Activated CD4-positive, alpha-beta T cell treated with anti-CD3 and anti-CD28 coated beads, Interleukin-2, amount 50 U/mL, for 1 hour (primary cell): ENCODE data around the gene CD81.

Experiments used
- DNase-seq: peaks from one replicate; pipeline ENCODE4 v3.0.0-alpha.2; 2020

Gene CD81

DNA sequence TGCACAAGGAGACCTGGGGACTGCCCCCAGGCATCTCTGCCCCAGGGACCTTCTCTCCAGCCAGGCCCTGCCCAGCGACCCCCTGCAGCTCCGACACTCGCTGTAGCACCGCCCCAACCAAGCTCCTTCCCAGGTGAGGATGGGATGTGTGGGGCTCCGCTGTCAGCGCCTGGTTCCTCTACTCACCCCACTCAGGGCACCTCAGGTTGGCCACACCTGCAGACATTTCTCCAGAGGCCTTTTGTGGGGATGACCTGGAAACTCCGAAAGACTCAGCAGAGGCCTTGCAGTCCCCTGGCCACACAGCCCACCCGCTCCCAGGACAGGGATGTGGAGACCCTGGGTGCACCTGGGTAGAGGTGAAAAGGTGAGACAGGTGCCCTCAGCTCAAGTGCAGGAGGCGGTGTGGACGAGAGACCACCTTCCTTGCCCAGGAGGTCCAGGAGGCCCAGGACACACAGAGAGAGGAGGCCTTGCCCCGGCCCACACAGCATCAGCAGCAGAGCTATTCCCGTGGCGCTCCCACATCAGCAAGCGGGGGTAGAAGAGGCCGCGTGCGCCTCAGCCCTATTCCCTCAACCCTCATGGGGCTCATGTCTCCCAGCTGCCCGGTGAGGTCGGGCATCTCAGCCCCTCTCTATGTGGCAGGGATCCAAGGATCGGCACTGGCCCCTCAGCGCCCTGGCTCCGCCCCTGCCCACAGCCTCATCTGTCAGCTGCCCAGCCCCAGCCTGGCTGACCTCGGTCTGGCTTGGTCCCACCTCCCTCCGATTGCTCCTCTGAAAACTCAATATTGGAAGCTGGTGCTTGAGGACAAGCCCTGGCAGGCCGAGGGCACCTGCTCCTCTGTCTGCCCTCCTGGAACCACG is 46.3 kb downstream of the CD81 start:
- no peak for DNase-seq

DNA sequence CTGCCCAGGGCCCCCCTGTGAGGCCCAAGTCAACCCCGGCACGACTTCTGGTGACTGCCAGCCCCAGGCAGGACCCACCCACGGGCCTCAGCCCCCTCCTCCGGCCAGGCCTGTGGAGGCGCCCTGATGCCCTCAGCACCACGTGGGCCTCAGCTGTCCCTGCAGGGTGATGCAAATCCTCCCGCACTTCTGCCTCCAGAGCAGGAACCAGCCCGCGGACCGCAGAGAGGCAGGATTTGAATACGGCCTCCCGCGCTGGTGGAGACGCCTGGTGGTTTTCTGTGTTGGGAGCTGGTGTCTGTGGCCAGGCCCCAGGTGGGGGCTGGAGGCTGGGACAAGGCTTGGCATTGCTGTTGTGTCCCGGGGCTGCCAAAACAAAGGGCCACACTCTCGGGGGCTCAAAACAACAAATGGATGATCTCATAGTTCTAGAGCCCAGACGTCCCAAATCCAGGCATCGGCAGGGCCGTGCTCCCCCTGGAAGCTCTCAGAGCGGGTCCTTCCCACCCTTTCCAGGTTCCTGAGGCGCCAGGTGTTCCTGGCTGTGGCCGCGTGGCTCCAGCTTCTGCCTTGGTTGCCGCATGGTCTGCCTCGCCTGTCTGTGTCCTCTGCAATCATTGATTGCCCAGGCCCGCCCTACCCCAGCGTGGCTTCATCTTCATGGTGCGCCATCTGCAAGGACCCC is 47.8 kb downstream of the CD81 start:
- no peak for DNase-seq

DNA sequence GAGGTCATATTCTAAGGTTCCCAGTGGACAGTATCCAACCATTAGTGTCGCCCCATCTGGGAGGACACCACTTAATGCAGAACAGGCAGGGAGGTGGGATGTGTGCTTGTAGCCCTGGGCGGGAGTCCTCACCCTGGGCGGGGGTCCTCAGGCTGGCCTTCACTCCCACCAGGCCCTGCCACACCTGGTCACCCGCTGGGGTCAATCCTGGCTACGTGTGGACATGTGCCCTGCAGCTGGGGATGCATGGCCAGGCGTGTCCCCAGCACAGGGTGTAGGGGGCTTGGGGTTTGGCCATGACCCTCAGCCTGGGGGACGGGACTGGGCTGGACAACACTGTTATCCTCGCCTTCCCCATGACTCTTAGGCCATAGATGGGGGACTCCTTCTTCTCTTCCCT is 48.4 kb downstream of the CD81 start:
- no peak for DNase-seq

DNA sequence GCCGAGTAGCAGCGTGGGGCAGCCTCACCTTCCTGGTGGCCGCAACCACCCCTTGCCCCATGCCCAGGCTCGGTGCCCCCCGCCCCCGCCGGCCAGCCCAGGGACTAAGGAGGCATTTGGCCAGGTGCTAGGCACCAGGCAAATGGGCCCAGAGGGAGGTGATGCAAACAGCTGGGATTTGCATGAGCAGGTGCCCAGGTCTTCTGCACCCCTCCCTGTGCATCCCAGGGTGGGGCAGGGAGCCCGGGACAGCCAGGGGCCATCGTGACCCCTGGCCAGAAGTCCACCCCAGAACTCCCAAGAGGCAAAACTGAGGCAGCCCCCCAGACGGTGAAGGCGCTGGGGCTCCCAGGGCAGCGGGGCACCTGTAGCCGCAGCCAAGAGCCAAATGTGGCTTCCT is 49.1 kb downstream of the CD81 start:
- no peak for DNase-seq

DNA sequence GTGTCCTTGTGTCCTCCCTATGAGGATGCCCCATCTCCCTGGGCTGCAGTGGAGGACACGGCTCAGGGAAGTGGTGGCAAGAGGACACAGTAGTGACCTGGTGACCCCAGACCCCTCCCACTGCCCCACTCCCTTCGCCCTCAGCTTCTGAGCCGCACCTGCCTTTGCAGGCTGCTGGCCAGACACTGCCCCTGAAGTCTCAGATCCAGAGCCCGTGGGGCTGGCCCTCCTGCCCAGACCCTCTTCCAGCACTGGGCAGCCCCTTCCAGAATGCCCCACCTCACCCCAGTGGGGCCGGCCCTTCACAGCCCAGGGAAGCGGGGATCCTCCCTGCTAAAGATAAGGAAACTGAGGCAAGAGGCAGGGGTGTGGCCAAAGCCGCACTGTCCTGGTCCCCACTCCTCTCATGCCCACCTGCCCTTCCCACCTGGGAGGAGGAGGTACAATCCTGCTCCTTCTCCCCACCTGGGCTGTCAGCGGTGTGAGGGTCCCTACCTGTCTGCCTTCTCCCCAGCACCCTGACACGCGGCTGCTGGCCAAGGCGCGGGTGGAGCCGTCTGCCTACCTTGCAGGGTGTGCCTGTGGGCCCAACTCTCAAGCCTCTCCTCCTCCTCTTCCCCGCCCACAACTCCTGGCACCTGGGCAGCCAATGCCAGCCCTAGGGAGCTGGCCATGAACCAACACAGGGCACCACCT is 49.9 kb downstream of the CD81 start:
- DNase-seq = no peak

DNA sequence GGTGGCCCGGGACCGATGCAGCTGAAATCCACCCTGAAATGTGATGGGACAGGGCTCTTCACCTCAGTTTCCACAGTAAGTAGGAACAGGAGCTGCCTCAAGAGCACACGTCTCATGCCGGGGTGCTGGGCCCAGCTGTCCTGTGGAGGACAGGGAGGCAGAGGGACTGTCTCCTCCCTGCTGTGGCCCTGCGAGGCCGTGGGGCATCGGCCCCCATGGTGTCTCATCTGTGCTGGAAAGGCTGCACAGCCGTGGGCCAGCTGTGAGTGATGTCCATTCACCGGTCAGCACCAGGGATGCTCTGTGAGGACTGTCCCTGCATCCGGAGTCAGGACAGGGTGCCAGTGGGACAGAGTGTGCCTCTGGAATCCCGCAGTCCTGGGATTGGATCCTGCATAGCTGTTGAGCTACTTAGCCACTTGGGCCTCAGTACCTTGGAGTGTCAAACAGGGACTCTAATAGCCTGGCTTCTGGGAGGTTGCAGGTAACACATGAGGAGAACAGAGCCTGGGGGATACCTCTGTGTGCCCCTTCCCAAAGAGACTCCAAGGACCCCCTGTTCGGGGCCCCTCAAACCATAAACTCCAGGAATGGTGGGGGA is 50.7 kb downstream of the CD81 start:
- DNase-seq = no peak

DNA sequence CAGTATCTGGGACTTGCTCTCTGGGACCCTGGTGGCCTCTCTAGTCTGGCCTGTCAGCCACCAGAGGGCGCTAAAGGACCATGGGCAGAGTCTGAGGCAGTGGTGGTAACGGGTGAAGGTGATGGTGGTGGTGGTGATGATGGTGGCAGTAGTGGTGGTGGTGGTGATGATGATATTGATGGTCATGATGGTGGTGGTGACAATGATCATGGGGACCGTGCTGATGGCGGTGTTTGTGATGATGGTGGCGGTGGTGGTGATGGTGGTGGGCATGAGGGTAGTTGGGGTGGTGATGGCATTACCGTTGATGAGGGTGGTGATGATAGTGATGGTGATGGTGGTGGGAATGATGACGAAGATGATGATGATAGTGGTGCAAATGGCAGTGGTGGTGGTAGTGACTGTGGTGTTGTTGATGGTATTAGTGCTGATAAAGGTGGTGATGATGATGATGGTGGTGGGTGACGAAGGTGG is 51.2 kb downstream of the CD81 start:
- peak; percentile 91 for DNase-seq

DNA sequence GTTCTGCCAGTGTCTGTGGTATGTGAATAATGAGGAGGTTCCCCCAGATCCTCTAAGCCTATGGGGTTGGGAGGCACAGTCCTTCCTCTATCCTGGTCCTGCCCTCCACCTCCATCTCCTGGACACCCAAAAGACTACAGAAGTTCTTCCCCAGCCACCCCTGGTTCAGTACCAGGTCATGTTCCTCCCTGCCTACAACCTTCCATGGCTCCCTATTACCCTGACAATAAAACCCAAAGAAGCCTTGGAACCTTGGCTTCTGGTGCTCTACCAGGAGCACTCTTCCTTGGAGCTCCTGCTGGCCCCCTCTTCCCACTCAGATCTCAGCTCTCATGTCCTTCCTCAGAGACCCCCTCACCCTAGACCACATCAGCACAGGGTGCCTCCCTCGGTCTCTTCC is 54.3 kb downstream of the CD81 start:
- no peak for DNase-seq

DNA sequence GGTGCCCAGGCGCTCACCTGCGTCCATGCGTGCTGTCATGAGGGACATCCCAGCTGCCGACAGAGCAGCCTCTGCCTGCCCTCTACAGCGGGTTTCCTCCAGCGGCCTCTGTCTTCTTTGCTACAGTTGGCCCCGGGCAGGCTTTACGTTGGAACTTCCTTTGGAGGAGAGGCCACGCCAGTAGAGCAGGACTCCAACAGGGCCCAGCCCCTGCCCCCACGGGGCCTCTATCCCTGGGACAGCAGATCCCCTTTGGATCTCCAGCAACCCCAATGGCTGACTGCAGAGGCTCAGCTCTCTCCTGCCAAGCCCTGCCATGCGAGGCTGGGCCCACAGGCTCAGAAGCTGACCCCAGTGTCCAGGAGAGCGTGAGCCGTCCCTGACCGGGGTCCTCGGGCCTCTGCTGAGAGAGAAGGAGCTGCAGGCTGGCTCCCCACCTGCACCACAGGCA is 55.1 kb downstream of the CD81 start:
- DNase-seq = no peak

DNA sequence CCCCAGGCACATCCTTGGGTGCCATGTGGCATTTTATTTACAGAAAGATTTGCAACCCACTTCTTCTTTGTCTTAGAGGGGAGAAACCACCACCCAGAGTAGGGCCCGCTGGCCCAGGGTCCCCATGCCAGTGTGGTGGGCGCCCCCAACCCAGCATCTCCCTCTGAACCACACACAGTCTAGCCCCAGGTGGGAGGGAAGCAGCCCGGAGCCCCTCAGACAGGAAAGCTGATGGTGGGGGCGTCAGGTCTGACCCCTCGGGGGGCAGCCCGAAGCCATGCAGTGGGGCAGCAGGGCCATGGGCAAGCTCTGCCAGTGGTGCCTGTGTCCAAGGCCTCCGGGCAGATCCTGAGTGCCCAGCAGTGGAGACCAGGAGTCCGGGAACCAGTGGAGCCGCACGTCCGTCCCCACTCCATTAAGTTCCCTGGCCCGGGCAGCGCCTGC is 55.5 kb downstream of the CD81 start:
- no peak for DNase-seq

DNA sequence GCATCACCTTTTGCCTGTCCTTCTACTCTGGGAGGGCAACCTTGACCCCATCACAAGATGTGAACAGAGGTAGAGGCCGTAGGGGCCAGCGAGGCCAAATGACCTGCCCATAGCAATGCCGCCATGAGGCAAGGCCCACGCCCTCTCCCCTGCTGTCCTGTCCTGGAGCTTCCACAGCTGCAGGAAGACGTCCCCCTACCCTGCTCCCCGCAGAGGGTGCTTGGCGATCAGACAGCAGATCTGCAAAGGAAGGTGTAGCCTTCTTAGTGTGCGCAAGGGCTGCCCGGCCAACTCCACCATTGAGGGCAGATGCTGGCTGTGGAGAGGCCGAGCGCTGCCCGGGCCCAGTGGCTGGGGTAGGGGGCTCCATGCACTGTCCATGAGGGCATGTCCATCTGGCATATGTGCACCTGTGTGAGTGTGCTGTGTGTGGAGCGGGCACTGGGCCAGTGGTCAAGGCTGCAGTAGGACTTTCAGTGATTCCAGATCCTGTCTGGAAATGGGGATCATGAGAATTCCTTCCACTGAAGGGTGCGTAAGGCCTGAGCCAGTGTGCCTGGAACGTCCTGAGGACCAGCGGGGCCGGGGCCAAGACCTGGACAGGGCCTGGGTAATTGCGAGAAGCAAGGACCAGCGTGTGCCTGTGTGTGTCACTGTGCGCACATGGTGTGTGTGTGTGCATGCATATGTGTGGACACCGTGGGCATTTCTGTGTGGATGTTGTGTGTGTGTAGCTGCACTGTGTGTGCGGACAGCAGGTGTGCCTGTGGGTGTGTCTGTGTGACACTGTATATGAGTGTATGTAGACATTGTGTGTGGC is 56.2 kb downstream of the CD81 start:
- no peak for DNase-seq

DNA sequence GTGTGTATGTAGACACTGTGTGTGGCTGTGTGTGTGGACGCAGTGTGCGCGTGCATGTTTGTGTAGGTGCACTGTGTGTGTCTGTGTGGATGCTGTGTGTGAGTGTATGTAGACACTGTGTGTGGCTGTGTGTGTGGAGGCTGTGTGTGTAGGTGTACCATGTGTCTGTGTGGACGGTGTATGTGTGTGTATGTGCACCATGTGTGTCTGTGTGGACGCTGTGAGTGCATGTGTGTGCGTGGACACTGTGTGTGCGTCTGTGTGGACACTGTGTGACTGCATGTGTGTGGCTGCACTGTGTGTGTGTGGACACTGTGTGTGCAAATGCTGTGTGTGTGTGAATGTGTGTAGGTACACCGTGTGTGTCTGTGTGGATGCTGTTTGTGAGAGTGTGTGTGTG is 56.9 kb downstream of the CD81 start:
- no peak for DNase-seq

DNA sequence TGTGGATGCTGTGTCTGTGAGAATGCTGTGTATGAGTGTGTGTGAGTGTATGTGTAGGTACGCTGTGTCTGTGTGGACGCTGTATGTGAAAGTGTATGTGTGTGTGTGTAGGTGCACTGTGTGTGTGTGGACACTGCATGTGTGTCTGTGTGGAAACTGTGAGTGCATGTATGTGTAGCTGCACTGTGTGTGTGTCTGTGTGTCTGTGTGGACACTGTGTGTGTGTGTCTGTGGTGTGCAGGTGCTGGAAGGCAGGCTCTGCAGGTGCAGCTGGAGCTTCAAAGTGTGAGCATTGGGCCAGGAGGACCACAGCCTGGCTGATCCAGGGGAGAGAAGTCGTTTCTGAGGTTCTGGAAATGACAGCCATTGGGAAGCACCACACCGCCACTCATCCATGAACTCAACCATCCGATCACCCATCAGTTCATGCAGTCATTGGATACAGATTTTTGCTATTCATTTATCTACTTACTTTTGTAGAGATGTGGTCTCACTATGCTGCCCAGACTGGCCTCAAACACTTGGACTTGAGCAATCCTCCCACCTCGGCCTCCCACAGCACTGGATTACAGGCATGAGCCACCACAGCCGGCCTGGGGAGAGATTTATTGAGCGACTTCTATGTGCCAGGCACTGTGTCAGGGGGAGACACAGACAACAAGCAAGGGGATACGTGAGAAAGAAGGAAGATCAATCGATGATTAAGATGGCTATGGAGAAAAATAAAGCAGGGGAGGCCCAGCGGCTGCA is 57.6 kb downstream of the CD81 start:
- DNase-seq = no peak

DNA sequence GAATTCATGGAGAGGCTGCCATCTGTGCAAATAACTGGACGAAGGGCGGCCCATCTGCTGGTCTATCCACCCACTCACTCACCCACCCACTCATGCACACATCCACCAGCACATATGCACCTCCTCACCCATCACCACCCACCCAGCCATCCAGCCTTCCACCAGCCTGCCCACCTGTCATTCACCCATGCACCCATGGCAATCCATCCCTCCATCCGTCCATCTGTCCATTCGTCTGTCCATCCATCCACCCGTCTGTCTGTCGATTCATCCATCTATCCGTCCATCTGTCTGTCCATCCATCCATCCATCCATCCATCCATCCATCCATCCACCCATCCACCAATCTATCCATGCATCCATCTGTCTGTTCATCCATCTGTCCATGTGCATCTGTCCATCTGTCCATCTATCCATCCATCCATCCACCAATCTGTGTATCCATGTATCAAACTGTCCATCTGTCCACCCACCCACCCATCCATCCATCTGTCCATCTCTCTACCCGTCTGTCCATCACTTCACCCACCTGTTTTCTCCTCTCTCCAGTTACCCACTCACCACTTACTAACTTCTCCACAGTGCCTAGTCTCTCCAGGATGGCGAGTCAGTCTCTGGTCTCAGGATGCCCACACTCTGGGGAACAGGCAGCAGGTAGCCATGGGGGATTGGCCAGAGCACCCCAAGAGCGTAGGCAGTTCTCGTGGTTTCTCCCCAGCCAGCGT is 58.3 kb downstream of the CD81 start:
- DNase-seq = no peak

DNA sequence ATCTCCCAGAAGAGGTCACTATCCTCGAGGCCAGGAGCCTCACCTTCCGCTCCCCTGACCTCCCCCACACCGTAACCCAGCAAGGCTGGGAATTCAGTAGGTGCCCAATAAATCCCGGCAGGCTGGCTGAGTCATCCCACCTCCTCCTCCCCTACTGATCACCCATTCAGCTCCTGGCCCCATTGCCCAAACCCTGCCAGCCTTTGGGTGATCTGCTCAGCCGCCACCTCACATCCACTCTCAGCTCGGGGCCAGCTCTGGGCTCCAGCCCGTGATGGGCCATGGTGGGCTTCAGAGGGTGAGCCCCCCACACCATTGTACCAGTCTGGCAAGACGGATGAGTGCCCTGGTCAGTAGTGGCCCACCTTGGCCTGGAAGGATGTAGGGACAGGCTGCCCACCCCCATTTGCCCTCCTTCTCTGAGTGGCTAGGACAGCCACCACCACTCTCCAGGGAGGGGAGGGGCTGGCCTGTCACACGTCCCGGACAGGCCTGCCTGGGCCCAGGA is 59.0 kb downstream of the CD81 start:
- no peak for DNase-seq

DNA sequence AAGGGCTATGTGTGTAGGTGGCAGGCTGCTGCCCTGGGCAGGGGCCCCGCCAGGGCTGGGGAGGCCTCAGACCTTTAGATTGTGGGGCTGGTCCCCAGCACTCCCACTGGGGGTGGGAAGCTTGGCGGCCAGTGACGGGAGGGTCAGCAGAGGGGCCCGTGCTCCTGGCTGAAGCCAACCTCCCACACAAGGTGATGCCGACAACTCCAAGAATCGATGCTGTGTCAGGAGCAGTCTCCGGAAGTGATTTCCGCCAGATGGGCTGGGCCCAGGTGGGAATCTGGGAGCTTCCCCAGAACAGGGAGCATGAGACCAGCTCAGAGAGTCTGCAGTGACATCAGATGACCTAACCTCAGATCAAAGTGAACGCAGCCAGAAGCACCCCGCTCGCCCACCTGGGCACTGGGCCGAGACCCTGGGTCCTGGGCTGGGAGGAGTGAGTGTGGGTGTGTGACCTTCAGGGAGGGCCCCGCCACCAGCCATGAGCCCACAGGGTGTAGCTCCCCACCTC is 59.5 kb downstream of the CD81 start:
- no peak for DNase-seq

DNA sequence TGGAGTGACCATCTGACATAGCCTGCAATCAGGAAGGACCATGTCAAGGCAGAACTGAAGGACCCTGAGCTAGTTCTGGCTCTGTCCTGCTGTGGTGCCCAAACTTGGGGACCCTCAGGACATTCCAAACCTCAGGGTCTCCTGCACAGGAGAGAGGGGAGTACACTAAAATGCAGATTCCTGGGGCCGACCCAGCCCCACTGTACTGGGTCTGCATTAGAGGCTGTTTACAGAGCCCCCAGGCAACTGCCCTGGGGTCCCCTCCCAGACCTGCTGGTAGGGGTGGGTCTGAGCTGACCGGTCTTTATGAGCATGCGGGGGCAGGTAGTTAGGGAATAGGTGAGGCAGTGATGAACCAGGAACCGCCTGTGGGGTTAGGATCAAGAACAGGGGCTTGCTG is 60.4 kb downstream of the CD81 start:
- no peak for DNase-seq

DNA sequence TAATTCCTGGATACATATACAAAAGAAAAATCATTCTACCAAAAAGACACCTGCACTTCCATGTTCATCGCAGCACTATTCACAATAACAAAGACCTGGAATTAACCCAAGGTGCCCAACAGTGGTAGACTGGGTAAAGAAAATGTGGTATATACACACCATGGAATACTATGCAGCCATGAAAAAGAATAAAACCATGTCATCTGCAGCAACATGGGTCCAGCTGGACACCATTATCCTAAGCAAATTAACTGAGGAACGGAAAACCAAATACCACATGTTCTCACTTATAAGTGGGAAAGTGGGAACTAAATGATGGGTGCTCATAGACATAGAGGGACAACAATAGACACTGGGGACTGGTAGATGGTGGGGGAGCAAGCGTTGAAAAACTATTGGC is 62.7 kb downstream of the CD81 start:
- DNase-seq = no peak

DNA sequence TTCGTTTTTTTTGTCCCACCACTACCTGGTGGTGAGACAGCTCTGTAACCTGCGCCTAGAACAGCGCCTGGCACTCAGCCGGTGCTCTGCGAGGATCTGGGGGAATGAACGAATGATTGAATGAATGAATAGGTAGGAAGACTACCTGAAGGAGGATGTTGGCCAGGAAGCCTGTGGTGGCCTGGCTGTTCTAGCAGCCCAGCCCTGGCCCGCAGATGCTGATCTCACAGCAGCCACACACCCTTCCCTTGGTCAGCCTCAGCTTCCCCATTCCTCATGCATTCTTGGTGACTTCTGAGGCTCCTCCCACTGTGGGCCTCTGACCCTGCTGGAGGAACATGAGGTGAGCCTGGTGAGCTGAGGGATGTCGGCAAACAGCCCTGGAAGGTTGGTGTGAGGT is 63.5 kb downstream of the CD81 start:
- no peak for DNase-seq

DNA sequence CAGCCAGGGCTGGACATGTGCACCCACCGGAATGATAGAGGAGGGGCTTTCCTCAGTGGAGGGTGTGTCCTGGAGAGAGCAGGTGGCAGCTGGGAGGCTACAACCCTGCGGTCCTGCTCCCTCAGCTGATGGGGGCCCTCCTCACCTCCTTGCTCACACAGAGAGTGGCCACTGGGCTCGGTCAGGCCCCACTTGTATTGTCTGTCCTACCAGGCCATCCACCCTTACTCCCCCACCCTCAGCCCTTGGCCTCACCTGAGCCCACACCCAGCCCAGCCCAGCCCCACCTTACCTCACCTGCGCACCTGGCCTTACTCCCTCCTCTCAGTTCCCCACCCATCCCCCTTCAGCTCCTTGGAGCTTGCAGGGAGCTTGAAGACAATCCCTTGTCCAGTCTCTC is 64.1 kb downstream of the CD81 start:
- DNase-seq = no peak
